Esophagus squamous epithelium (tissue), 5 donors: Measurements from ENCODE around the gene MTCL1. TPM values are rescaled to one million over a fixed set of nuclear protein-coding genes. Genes with fewer than 3 reads are reported as not detected.

Experiments
- DNase-seq: peaks from one replicate; lab custom pipeline; 2025; lab: John Stamatoyannopoulos, UW
- H3K27ac ChIP-seq, 4 donors: fragments of 200-600 bp; sonication (generic); one replicate each; pipeline ENCODE4 v1.5.1; 2016 to 2019; ENCODE audit warnings: mild to moderate bottlenecking in 1 of 4
- H3K27me3 ChIP-seq, 4 donors: fragments of 200-600 bp; sonication (generic); 1 replicate in 3 of 4; 2 replicates in 1 of 4; pipeline versions ENCODE4 v1.5.1 to v1.6.0; 2017 to 2021; ENCODE audit warnings: antibody characterized with exemption in 1 of 4
- H3K36me3 ChIP-seq, 3 donors: fragments of 200-600 bp; sonication (generic); one replicate each; pipeline ENCODE4 v1.5.1; 2016 to 2019
- H3K4me1 ChIP-seq, 3 donors: fragments of 200-600 bp; sonication (generic); one replicate each; pipeline ENCODE4 v1.5.1; 2017 to 2019
- H3K4me3 ChIP-seq, 4 donors: fragments of 200-600 bp; sonication (generic); 1 replicate in 3 of 4; 2 replicates in 1 of 4; pipeline ENCODE4 v1.5.1; 2016 to 2019; ENCODE audit warnings: mild to moderate bottlenecking in 2 of 4, moderate library complexity in 1 of 4
- H3K9me3 ChIP-seq, 3 donors: fragments of 200-600 bp; sonication (generic); one replicate each; pipeline ENCODE4 v1.5.1; 2016 to 2019
- POLR2A ChIP-seq, 4 donors: fragments of 450-650 bp; IDR thresholded peaks; one replicate each; pipeline ENCODE4 v1.6.1; 2017; ENCODE audit warnings: antibody characterized with exemption in 4 of 4, mild to moderate bottlenecking in 4 of 4, moderate library complexity in 3 of 4
- WGBS, 2 donors: methylation state at CpG; one replicate each; pipeline ENCODE4 v1.1.5; 2018; 5-methylcytosine and 5-hydroxymethylcytosine counted together
- intact Hi-C: fragments of 100-400 bp; cut with DNase I; formaldehyde crosslinking; loops from one replicate; pipeline ENCODE4 v1.15.0; 2022
- total RNA-seq, 4 donors: library from RNA; depleted of rRNA; stranded (reverse); fragments of >200 nt; gene quantifications; one replicate each; pipeline ENCODE4 v1.1.0, GENCODE V29; 2016
- TF ChIP-seq, protein P1 (sequence below), 6 experiments: fragments of 450-650 bp in 4 of 6; fragments of 200-600 bp in 2 of 6; sonication (generic) in 2 of 6; IDR thresholded peaks; one replicate each; pipeline ENCODE4 v1.5.1; 2016 to 2019; ENCODE audit warnings: antibody characterized with exemption in 6 of 6, mild to moderate bottlenecking in 4 of 6, moderate library complexity in 4 of 6
- donor health status: DM: yes; HTN: yes; CAD: no.

Gene MTCL1
- total RNA-seq, 4 donors from 2014 or later, result 6.5 to 16.4 (median 7.9) TPM

- Histone ChIP-seq H3K27me3 (no peaks in the 10 kb centered on the region), H3K27ac (no peak overlapping the region), H3K36me3 (no peaks in the 10 kb centered on the region), H3K9me3 (no peaks in the 10 kb centered on the region), H3K4me1 (peaks cover 0 to 13% (median 0%) of the 10 kb centered on the region in 3 donors), H3K4me3 (no peak overlapping the region)
- TF ChIP-seq POLR2A (IDR thresholded peaks at IDR 0.05), result no peak
- TF ChIP-seq, protein P1, sequence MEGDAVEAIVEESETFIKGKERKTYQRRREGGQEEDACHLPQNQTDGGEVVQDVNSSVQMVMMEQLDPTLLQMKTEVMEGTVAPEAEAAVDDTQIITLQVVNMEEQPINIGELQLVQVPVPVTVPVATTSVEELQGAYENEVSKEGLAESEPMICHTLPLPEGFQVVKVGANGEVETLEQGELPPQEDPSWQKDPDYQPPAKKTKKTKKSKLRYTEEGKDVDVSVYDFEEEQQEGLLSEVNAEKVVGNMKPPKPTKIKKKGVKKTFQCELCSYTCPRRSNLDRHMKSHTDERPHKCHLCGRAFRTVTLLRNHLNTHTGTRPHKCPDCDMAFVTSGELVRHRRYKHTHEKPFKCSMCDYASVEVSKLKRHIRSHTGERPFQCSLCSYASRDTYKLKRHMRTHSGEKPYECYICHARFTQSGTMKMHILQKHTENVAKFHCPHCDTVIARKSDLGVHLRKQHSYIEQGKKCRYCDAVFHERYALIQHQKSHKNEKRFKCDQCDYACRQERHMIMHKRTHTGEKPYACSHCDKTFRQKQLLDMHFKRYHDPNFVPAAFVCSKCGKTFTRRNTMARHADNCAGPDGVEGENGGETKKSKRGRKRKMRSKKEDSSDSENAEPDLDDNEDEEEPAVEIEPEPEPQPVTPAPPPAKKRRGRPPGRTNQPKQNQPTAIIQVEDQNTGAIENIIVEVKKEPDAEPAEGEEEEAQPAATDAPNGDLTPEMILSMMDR (IDR thresholded peaks at IDR 0.05), result no peak
- intact Hi-C loops, result no loop called here
- WGBS, 2 donors, result 87 to 89% methylated on average over 3 of the region's 3 CpGs
- DNase-seq, result no peak
Measured at GRCh38 chr18:8848541-8848940, 143.2 kb downstream of the MTCL1 start.

- H3K4me1 ChIP-seq, result peaks cover 0 to 13% (median 0%) of the 10 kb centered on the region in 3 donors
- 70 to 92% methylated on average over 2 of the region's 2 CpGs for WGBS, 2 donors
- TF ChIP-seq, protein P1 (IDR thresholded peaks at IDR 0.05), result no peak
- TF ChIP-seq POLR2A (IDR thresholded peaks at IDR 0.05), result no peak
- no peak for DNase-seq
- intact Hi-C loops, result no loop called here
- H3K27me3 ChIP-seq, result no peaks in the 10 kb centered on the region
- H3K36me3 ChIP-seq, result no peaks in the 10 kb centered on the region
- H3K4me3 ChIP-seq, result no peak overlapping the region
- no peak overlapping the region for H3K27ac ChIP-seq
- no peaks in the 10 kb centered on the region for H3K9me3 ChIP-seq
Measured at GRCh38 chr18:8849696-8850095, 144.3 kb downstream of the MTCL1 start.

- Histone ChIP-seq H3K36me3 (no peaks in the 10 kb centered on the region), H3K27ac (no peak overlapping the region), H3K27me3 (no peaks in the 10 kb centered on the region), H3K9me3 (no peaks in the 10 kb centered on the region), H3K4me3 (no peak overlapping the region), H3K4me1 (peaks cover 0 to 13% (median 0%) of the 10 kb centered on the region in 3 donors)
- DNase-seq, result no peak
- TF ChIP-seq, protein P1 (IDR thresholded peaks at IDR 0.05), result no peak
- TF ChIP-seq POLR2A (IDR thresholded peaks at IDR 0.05), result no peak
- intact Hi-C loops, result no loop called here
- 71 to 89% methylated on average over 2 of the region's 2 CpGs for WGBS, 2 donors
Measured at GRCh38 chr18:8851659-8852058, 146.3 kb downstream of the MTCL1 start.

DNA sequence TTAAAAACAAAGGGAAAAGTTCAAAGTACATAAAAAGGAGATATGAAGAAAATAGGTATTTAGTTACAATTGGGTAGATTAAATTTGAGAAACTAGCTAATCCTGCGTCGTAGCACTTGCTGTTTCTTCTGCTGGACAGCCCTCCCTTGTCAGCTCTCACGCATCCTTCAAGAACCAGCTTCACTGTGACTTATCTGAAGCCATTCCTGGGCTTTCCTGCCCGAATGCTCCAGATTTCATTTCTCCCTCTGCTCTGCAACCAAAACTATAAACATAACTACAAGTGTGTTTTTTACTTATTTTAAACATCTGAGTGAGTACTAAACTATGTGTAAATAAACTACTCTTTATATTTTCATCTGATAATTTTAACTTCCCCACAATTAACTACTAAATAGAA is 149.2 kb downstream of the MTCL1 start:
- no peak for DNase-seq
- TF ChIP-seq, protein P1 (IDR thresholded peaks at IDR 0.05), result no peak
- TF ChIP-seq POLR2A (IDR thresholded peaks at IDR 0.05), result no peak
- no peak overlapping the region for H3K27ac ChIP-seq
- no peaks in the 10 kb centered on the region for H3K9me3 ChIP-seq
- H3K27me3 ChIP-seq, result no peaks in the 10 kb centered on the region
- H3K4me3 ChIP-seq, result no peak overlapping the region
- no peaks in the 10 kb centered on the region for H3K36me3 ChIP-seq
- WGBS, 2 donors, result 62 to 68% methylated on average over 4 of the region's 4 CpGs
- intact Hi-C loops, result no loop called here
- peaks cover 0 to 8% (median 0%) of the 10 kb centered on the region in 3 donors for H3K4me1 ChIP-seq

- no peak for DNase-seq
- TF ChIP-seq, protein P1 (IDR thresholded peaks at IDR 0.05), result no peak
- TF ChIP-seq POLR2A (IDR thresholded peaks at IDR 0.05), result no peak
- peaks cover 0 to 13% (median 0%) of the 10 kb centered on the region in 3 donors for H3K4me1 ChIP-seq
- intact Hi-C loops, result no loop called here
- no peak overlapping the region for H3K27ac ChIP-seq
- no peak overlapping the region for H3K4me3 ChIP-seq
- H3K36me3 ChIP-seq, result no peaks in the 10 kb centered on the region
- H3K9me3 ChIP-seq, result no peaks in the 10 kb centered on the region
- WGBS, 2 donors, result 58% methylated on average over 2 of the region's 2 CpGs
- H3K27me3 ChIP-seq, result no peaks in the 10 kb centered on the region
Measured at GRCh38 chr18:8854962-8855361, 149.6 kb downstream of the MTCL1 start.
